Measurements from ENCODE around the gene C12orf76.

GRCh38 chr12:110088936-110089335 is 40.6 kb upstream of the C12orf76 start:
- no peak for TF ChIP-seq EZH2phosphoT487 (IDR thresholded peaks at IDR 0.05; ENCODE audit: low read depth)
- TF ChIP-seq, protein P1, sequence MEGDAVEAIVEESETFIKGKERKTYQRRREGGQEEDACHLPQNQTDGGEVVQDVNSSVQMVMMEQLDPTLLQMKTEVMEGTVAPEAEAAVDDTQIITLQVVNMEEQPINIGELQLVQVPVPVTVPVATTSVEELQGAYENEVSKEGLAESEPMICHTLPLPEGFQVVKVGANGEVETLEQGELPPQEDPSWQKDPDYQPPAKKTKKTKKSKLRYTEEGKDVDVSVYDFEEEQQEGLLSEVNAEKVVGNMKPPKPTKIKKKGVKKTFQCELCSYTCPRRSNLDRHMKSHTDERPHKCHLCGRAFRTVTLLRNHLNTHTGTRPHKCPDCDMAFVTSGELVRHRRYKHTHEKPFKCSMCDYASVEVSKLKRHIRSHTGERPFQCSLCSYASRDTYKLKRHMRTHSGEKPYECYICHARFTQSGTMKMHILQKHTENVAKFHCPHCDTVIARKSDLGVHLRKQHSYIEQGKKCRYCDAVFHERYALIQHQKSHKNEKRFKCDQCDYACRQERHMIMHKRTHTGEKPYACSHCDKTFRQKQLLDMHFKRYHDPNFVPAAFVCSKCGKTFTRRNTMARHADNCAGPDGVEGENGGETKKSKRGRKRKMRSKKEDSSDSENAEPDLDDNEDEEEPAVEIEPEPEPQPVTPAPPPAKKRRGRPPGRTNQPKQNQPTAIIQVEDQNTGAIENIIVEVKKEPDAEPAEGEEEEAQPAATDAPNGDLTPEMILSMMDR (IDR thresholded peaks at IDR 0.05; ENCODE audit: low read depth, low read length) = no peak
